Embryonic facial prominence (tissue), 1 donor: ENCODE measurements around the gene PCDHA12.
"Not testable (repeated sequence)": the region's sequence is repeated elsewhere in the genome, so short reads cannot be mapped to it uniquely, and the experiment has no call there.

Experiments
- DNase-seq: peaks from one replicate; pipeline ENCODE4 v3.0.0-alpha.2; 2016; ENCODE audit errors: extremely low spot score

PCDHA12 gene

DNA sequence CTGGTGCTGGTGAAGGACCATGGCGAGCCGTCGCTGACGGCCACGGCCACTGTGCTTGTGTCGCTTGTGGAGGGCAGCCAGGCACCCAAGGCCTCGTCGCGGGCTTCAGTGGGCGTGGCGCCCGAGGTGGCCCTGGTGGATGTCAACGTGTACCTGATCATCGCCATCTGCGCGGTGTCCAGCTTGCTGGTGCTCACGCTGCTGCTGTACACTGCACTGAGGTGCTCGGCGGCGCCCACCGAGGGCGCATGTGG lies 17.2 kb upstream of the PCDHA12 start:
- DNase-seq, result no peak

DNA sequence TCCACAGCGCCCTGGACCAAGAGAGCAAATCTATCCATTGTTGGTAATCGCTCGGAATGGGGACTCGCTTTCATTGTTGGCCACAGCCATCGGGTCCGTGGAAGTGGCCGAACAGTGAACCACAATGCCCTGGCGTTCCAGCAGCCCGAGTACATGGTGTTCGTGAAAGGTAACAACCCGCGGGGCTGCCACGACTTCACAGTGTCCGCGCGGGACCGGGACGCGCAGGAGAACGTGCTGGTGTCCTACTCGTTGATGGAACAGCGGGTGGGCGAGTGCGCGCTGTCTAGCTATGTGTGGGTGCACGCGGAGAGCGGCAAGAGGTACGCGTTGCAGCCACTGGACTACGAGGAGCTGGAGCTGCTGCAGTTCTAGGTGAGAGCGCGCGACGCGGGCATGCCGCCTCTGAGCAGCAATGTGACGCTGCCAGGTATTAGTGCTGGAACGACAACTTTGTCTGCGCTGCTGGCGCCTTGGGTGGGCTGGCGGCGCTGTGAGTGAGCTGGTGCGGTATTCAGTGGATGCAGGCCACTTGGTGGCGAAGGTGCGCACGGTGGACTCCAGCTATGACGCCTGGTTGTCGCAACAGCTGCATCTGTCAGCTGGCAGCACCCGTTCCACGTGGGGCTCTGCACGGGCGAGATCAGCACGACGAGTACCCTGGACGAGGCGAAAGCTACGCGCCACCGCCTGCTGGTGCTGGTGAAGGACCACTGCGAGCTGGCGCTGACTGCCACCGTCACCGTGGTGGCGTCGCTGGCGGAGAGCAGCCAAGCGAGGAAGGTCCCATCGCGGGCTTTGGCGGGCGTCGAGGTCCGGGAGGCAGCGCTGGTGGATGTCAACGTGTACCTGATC lies 12.4 kb upstream of the PCDHA12 start:
- DNase-seq, result no peak

DNA sequence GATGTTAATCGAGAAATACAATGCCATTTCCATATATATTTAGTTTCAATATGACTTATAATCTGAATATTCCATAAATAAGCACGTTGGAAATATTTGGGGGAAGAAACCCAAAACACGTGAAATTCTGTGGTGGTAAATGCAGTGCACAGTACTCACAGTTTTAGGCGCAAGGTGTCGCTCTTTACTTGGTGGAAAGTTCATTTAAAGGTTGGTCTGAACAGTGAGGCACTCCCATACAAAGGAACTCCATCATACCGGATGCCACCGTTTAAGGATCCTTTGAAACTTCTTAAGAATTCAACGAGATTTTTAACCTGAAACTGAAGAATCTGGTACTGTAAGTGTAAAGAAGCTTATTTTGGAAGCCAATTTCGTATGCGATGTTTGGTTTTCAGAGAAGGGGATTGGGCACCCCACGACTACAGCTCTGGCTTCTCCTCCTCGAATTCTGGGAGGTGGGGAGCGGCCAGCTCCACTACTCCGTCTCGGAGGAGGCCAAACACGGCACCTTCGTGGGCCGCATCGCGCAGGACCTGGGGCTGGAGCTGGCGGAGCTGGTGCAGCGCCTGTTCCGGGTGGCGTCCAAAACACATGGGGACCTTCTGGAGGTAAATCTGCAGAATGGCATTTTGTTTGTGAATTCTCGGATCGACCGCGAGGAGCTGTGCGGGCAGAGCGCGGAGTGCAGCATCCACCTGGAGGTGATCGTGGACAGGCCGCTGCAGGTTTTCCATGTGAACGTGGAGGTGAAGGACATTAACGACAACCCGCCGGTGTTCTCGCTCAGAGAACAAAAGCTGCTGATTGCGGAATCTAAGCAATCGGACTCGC lies 6.2 kb upstream of the PCDHA12 start, which contains the start of gene PCDHA11:
Gene PCDHA11 (plus strand): TSS at position 237 of the 834 bp plus-strand sequence. CDS start 147 bp downstream, at position 384.
- no peak for DNase-seq

GRCh38 chr5:140869555-140869886 lies 5.6 kb upstream of the PCDHA12 start:
- DNase-seq, result no peak

DNA sequence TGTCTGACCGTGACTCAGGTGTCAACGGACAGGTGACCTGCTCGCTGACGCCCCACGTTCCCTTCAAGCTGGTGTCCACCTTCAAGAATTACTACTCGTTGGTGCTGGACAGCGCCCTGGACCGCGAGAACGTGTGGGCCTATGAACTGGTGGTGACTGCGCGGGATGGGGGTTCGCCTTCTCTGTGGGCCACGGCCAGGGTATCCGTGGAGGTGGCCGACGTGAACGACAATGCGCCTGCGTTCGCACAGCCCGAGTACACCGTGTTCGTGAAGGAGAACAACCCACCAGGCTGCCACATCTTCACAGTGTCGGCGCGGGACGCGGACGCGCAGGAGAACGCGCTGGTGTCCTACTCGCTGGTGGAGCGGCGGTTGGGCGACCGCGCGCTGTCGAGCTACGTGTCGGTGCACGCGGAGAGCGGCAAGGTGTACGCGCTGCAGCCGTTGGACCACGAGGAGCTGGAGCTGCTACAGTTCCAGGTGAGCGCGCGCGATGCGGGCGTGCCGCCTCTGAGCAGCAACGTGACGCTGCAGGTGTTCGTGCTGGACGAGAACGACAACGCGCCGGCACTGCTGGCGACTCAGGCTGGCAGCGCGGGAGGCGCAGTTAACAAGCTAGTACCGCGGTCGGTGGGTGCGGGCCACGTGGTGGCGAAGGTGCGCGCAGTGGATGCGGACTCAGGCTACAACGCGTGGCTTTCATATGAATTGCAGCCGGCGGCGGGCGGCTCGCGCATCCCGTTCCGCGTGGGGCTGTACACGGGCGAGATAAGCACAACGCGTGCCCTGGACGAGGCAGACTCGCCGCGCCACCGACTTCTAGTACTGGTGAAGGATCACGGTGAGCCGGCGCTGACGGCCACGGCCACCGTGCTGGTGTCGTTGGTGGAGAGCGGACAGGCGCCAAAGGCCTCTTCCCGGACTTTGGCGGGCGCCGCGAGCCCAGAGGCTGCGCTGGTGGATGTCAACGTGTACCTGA lies 4.6 kb upstream of the PCDHA12 start:
- no peak for DNase-seq

GRCh38 chr5:140876541-140877261 lies 1.6 kb downstream of the PCDHA12 start:
- DNase-seq, result not testable (repeated sequence)

DNA sequence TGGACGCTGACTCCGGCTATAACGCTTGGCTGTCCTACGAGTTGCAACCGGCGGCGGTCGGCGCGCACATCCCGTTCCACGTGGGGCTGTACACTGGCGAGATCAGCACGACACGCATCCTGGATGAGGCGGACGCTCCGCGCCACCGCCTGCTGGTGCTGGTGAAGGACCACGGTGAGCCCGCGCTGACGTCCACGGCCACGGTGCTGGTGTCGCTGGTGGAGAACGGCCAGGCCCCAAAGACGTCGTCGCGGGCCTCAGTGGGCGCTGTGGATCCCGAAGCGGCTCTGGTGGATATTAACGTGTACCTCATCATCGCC lies 2.1 kb downstream of the PCDHA12 start:
- DNase-seq, result no peak

DNA sequence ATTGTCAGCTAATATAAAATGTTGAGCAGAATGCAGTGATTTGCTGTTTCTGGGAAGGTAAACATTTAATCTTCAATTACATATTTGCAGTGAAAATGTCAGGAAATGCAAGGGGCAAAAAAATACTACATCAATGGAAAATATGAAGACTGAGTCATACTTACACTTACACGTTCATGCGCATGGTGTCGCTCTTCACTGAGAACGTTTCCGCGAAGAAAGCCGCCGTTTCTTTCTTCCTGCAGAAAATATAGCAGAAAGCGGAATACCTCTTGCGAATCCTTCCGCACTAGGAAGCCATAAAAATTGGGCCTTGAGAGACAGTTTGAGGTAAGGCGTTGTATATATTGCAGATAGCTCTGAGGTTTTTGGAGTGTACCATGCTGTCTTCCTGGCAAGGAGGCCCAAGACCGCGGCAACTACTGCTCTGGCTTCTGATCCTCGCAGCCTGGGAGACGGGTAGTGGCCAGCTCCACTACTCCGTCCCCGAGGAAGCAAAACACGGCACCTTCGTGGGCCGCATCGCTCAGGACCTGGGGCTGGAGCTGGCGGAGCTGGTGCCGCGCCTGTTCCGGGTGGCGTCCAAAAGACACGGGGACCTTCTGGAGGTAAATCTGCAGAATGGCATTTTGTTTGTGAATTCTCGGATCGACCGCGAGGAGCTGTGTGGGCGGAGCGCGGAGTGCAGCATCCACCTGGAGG lies 6.9 kb downstream of the PCDHA12 start, which contains the start of gene PCDHA13:
Gene PCDHA13 (plus strand): TSS at position 236 of the 702 bp plus-strand sequence. CDS start 145 bp downstream, at position 381.
- DNase-seq, result no peak

DNA sequence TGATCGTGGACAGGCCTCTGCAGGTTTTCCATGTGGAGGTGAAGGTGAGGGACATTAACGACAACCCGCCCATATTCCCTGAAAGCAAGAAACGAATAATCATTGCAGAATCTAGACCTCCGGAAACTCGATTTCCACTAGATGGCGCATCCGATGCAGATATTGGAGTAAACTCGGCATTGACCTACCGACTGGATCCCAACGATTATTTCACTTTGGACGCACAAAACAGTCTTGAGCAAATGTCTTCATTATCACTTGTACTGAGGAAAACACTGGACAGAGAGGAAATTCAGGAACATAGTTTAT lies 7.4 kb downstream of the PCDHA12 start:
- DNase-seq, result no peak

DNA sequence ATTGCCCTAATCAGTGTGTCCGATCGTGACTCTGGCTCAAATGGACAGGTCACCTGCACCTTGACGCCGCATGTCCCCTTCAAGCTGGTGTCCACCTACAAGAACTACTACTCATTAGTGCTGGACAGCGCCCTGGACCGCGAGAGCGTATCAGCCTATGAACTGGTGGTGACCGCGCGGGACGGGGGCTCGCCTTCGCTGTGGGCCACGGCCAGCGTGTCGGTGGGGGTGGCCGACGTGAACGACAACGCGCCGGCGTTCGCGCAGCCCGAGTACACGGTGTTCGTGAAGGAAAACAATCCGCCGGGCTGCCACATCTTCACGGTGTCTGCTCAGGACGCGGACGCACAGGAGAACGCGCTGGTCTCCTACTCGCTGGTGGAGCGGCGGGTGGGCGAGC lies 8.3 kb downstream of the PCDHA12 start:
- DNase-seq, result no peak

DNA sequence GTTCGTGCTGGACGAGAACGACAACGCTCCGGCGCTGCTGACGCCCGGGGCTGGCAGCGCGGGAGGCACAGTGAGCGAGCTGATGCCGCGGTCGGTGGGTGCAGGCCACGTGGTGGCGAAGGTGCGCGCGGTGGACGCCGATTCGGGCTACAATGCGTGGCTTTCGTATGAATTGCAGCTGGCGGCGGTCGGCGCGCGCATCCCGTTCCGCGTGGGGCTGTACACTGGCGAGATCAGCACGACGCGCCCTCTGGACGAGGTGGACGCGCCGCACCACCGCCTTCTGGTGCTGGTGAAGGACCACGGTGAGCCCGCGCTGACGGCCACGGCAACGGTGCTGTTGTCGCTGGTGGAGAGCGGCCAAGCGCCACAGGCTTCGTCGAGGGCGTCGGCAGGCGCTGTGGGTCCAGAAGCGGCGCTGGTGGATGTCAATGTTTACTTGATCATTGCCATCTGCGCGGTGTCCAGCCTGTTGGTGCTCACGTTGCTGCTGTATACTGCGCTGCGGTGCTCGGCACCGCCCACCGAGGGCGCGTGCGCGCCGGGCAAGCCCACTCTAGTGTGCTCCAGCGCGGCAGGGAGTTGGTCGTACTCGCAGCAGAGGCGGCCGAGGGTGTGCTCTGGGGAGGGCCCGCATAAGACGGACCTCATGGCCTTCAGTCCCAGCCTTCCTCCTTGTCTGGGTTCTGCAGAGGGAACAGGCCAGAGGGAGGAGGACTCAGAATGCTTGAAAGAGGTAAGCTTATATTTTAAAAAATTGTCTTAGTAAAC lies 9.0 kb downstream of the PCDHA12 start:
- DNase-seq, result no peak

DNA sequence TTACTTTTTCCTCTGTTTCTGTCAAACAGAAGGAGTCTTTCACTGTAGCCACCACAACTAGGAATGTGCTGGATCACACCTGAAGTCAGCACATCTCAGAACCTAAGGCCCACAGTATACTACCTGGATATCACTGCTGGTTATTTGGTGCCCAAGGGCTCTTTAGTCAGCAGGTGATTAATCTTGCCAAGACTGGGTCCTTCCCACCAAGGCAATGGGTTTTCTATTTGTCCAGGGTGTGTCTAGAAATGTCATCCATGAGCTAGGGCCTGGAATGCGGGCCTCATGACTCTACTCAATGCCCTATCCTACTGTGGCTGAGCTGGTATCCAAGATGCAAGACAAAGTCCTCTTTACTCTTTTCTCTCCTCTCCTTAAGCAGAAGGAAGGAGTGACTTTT lies 41.2 kb downstream of the PCDHA12 start:
- no peak for DNase-seq

- DNase-seq, result no peak
These were observed 48.5 kb downstream of the PCDHA12 start for GRCh38 chr5:140923601-140924000.

DNA sequence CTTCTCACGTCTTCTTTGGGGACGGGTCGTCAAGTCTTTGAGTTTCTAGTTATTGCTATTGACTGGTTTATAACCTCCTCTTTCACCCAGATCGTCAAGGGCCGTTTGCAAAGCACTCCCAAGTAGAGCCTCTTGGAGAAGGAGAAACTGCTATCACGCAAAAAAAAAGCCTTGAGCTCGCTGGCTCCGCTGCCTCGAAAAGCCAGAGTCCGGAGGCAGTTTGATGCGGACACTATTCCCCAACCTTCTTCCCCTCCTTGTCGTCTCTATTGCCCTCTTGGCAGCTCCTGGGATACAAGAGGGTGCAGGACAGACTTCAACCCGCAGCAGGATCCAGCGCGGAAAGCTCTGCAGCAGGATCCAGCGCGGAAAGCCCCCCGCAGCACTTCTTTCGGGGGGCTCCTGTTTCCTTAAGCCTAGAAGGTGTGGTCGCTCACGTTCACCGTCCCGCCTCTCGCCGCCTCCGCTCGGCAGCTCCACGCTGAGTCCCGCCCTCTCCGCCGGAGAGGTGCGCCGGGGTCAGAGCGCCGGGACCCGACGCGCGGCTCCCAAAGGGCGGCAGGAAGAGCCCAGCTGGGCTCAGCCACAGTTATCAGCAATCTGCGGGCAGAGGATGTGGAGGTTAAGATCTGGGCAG lies 50.8 kb downstream of the PCDHA12 start, which contains the start of gene PCDHAC1:
Gene PCDHAC1 (plus strand): TSS at position 494 of the 637 bp plus-strand sequence. CDS start 594 bp downstream, outside the sequence.
- DNase-seq, result no peak

- peak; percentile 32 for DNase-seq
These were observed 51.5 kb downstream of the PCDHA12 start for GRCh38 chr5:140926443-140927227.

DNA sequence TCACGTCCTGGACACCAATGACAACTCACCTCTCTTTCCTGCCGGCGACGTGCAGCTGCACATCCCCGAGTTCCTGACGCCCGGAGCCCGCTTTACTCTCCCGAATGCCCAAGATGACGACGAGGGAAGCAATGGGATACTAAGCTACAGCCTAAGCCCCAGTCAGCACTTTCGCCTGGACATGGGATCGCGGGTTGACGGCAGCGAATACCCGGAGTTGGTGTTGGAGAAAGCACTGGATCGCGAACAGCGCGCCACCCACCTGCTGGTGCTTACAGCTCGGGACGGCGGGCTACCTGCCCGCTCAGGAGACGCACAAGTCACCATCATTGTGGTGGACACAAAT lies 52.1 kb downstream of the PCDHA12 start:
- no peak for DNase-seq
